GM21717 (cell line): ENCODE measurements around the gene OTOGL.
"Not testable (repeated sequence)": the region's sequence is repeated elsewhere in the genome, so short reads cannot be mapped to it uniquely, and the experiment has no call there.

Experiments
- ATAC-seq: cut with Tn5 transposase; IDR thresholded peaks from one replicate; pipeline ENCODE4 v1.9.1; 2021; ENCODE audit warnings: mild to moderate bottlenecking, moderate library complexity; ENCODE audit not compliant: unreplicated experiment

Gene OTOGL

GRCh38 chr12:80129895-80130530 lies 30.7 kb downstream of the OTOGL start:
- ATAC-seq = no peak

GRCh38 chr12:80135624-80136023 lies 36.3 kb downstream of the OTOGL start:
- ATAC-seq = no peak

- no peak for ATAC-seq
These were observed 40.7 kb downstream of the OTOGL start for GRCh38 chr12:80140005-80140404.

DNA sequence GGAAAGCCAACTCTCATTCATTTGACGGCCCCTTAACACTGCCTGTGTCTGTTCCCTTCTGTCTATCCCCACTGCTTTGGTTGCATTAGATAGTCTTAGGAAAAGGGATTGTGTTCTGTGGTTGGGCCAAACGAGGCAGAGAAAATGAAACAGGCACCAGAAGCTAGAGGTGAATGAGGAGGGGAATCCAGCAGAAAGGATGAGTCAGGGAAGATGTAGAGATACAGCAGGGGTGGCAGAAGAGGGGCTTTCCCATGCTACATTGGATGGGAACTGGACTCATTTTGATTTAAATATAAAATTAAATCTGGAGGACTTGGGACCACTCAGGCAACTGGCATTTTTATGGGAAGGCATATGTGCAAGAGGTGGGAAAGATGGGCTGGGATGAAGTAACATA lies 43.3 kb downstream of the OTOGL start:
- no peak for ATAC-seq

DNA sequence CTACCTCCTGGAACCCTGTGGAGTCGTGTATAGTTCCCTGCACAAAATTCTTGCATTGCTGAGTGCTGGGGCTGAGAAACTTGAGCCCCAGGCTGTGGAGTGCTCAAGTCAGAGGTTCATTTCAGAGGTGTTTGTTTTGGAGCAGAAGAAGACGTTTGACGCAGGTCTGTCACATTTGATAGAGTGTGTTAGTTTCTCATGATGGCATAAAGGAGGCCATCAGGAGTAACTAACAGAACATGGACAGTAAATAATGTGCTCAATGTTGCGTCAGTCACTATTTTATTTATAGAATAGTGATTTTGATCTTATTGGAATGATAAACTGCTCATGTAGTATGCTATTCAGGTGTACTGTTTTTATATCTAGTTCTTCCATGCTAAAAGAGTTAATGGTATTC lies 44.2 kb downstream of the OTOGL start:
- no peak for ATAC-seq

DNA sequence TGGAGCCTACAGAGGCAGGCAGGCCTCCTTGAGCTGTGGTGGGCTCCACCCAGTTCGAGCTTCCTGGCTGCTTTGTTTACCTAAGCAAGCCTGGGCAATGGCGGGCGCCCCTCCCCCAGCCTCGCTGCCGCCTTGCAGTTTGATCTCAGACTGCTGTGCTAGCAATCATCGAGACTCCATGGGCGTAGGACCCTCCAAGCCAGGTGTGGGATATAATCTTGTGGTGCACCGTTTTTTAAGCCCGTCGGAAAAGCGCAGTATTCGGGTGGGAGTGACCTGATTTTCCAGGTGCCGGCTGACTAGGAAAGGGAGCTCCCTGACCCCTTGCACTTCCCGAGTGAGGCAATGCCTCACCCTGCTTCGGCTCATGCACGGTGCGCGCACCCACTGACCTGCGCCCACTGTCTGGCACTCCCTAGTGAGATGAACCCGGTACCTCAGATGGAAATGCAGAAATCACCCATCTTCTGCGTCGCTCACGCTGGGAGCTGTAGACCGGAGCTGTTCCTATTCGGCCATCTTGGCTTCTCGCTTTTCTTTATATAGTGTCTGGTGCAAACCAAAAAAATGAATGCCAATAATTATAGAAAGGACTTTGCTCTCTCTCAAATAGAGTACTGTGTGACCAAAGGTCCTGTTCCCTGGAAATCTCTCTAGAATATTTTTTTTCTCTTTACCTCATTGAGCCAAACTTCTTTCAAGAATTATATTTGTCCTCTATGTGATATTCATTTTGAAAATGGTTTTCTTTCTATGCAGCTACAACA lies 50.4 kb downstream of the OTOGL start:
- ATAC-seq = not testable (repeated sequence)

DNA sequence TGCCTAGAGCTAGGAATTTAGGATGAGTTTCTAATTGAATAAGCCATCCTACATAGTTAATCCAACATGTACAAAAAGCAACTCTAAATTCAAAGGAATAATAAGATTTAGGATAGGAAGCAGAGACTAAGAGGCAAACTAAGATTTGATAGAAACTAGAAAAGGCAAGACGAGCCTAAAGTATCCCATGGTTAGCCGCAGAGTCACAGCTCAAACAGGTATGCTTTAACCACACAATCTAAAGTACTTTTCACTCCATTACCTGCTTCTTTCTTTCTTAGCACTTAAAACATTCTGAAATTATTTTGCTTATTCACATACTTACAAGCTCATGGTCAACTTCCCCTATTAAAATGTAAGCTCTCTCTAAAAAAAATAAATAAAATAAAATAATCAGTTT lies 51.8 kb downstream of the OTOGL start:
- ATAC-seq = no peak

DNA sequence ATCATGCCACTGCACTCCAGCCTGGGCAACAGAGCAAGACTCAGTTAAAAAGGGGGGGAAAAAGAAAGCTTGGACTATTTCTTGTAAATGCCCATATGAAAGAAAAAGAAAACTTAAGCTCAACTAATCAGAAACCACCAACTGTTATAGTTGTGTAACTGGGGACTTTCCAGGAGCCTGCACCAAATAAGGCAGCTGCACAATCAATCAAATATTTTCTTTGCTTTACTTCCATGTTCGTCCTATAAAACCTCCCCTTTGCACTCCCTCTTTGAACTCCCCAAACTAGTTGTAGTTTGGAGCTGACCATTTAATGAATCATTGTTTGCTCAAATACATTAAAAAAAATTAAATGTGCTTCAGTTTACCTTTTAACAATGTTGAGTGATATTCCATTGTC lies 54.9 kb downstream of the OTOGL start:
- peak; percentile 78 for ATAC-seq

- ATAC-seq = no peak
These were observed 57.0 kb downstream of the OTOGL start for GRCh38 chr12:80156306-80156705.

- ATAC-seq = no peak
These were observed 58.3 kb downstream of the OTOGL start for GRCh38 chr12:80157645-80158044.

GRCh38 chr12:80161612-80162011 lies 62.3 kb downstream of the OTOGL start:
- no peak for ATAC-seq

GRCh38 chr12:80162177-80162576 lies 62.8 kb downstream of the OTOGL start:
- ATAC-seq = peak; percentile 82

- ATAC-seq = no peak
These were observed 66.4 kb downstream of the OTOGL start for GRCh38 chr12:80165746-80166145.

GRCh38 chr12:80166751-80167150 lies 67.4 kb downstream of the OTOGL start:
- no peak for ATAC-seq

GRCh38 chr12:80168936-80169335 lies 69.6 kb downstream of the OTOGL start:
- ATAC-seq = no peak

DNA sequence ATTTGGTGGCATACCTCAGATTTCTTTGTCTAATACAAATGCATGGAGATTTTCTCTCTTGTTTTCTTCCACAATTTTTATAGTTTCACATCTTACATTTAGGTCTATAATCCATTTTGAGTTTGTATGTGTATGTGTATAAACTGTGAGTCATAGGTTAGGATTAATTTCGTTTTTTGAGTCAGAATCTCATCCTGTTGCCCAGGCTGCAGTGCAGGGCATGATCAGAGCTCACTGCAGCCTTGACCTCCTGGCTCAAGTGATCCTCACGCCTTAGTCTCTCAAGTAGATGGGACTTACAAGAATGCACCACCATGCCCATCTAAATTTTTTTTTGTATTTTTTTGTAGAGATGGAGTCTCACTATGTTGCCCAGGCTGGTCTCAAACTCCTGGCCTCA lies 71.6 kb downstream of the OTOGL start:
- no peak for ATAC-seq

- ATAC-seq = no peak
These were observed 73.9 kb downstream of the OTOGL start for GRCh38 chr12:80173083-80173864.

DNA sequence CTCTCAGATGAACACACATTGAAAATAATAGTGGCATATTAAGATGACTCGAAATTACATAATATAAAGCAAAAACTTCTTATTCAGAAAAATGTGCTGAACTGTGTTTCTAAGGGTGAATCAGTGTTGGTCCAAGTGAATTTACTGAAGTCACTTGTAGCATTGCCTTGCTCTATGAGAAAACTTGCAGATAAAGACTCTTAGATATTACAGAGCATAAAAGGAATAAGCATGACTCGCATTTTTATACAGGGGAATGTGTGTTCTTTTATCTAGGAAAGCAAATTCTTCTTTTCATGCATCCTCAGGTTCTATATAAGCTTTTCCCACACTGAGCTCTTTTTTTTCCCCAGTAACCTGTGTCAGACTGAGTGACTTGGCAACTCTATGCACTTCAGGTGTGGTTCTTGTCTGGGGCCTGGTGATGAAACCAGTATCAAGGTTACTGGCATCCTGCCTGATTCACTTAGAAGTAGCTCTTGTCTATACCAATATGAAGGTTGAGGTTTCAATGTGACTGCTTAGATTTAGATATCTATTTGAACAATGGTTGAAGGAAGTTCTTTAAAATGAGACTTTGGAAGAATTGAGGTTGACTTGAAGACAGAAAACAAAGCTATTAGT lies 76.1 kb downstream of the OTOGL start:
- ATAC-seq = no peak

GRCh38 chr12:80176706-80177105 lies 77.4 kb downstream of the OTOGL start:
- ATAC-seq = no peak

DNA sequence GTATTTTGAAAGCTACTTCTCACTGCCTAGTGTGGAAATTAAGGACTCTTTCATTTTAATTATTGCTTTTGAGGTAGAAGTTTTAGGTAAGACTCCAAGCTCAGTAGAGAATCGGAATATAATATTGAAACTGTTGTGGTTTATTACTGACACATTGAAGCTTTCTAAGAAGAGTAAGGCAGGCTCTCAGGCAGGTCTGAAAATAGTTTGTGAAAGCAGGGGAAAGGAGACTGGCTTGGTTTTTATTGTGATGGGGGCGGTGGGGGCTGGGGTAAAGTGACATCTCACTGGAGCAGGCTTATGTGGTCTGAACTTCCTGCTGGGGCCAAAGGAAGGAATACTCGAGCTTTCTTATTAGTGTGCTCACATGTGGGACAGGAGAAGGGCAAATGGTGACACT lies 79.5 kb downstream of the OTOGL start:
- ATAC-seq = peak; percentile 94

- ATAC-seq = no peak
These were observed 84.6 kb downstream of the OTOGL start for GRCh38 chr12:80183939-80184338.
